ENCODE data around the gene BDKRB2.

DNA sequence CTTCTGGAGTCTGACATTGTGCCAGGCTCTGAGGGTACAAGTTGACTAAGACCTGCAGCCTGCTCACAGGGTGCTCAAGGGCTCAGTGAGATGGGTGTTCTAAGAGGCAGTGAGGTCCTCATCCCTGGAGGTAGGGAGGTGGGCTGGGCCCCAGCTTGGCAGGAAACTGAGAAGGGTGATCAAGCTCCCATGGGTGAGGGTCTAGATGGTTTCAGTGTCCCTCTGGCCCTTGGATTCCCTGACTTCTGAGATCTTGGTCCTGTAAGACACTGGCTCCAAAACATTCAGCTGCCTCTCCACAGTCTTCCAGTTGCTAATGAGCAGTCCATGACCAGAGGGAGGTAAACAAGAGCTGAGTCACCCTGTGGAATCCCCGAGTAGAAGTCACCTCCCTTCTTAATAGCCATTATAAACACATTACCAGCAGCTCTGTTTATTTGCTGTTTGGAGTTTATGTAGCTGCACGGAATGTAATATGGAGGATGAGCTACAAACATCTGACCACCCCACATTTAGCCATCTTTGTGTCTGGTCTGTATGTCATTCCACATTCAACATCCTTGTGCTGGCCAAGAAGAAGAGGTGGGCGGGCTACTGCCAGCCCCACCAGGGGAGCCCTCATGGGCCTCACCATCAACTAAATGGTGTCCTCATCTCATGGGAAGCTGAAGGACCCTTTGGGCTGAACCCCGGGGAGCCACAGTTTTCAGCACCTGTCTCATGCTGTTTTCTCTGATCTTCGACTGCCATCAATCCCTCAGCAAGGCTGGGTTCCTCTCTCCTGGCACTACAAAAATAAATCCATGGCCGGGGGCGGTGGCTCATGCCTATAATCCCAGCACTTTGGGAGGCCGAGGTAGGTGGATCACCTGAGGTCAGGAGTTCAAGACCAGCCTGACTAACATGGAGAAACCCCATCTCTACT is 37.2 kb upstream of the BDKRB2 start:
- TF ChIP-seq, protein P1, sequence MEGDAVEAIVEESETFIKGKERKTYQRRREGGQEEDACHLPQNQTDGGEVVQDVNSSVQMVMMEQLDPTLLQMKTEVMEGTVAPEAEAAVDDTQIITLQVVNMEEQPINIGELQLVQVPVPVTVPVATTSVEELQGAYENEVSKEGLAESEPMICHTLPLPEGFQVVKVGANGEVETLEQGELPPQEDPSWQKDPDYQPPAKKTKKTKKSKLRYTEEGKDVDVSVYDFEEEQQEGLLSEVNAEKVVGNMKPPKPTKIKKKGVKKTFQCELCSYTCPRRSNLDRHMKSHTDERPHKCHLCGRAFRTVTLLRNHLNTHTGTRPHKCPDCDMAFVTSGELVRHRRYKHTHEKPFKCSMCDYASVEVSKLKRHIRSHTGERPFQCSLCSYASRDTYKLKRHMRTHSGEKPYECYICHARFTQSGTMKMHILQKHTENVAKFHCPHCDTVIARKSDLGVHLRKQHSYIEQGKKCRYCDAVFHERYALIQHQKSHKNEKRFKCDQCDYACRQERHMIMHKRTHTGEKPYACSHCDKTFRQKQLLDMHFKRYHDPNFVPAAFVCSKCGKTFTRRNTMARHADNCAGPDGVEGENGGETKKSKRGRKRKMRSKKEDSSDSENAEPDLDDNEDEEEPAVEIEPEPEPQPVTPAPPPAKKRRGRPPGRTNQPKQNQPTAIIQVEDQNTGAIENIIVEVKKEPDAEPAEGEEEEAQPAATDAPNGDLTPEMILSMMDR (IDR thresholded peaks at IDR 0.05) = no peak
- TF ChIP-seq CEBPB (IDR thresholded peaks at IDR 0.05) (no peak), EP300 (IDR thresholded peaks at IDR 0.05) (no peak), HOXA7 (CRISPR knock-in tag; IDR thresholded peaks at IDR 0.05) (no peak), NFE2L2 (conservative IDR thresholded peaks at IDR 0.05; ENCODE audit: low read length) (no peak), HDAC2 (IDR thresholded peaks at IDR 0.05) (no peak)
- TF ChIP-seq, protein P2, sequence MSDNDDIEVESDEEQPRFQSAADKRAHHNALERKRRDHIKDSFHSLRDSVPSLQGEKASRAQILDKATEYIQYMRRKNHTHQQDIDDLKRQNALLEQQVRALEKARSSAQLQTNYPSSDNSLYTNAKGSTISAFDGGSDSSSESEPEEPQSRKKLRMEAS (IDR thresholded peaks at IDR 0.05) = peak; percentile 53
